MM.1S (cell line): ENCODE data around the gene SIK1.

Experiments used
- CTCF ChIP-seq: fragments of 300-600 bp; sonication (generic); IDR thresholded peaks from 2 replicates; pipeline ENCODE4 v1.5.1; 2016; ENCODE audit warnings: antibody characterized with exemption, low read length, mixed read lengths
- EZH2 ChIP-seq: fragments of 300-600 bp; sonication (generic); optimal IDR thresholded peaks from 2 replicates; pipeline ENCODE3; 2017; ENCODE audit warnings: low read depth, mild to moderate bottlenecking, antibody characterized with exemption, low read length, mixed read lengths
- EZH2phosphoT487 ChIP-seq: fragments of 300-600 bp; sonication (generic); IDR thresholded peaks from 2 replicates; pipeline ENCODE4 v1.6.1; 2018; ENCODE audit warnings: antibody characterized with exemption, low read length

- TF ChIP-seq CTCF (no peak), EZH2 (no peak), EZH2phosphoT487 (no peak)
Measured at GRCh38 chr21:43370091-43370658, 56.8 kb downstream of the SIK1 start.
